CD4-positive, alpha-beta T cell treated with Interleukin-4 for 1 hour (primary cell): ENCODE results near the gene ALDH4A1.
A peak's percentile ranks its signal among the peaks of the same experiment; 100 is the strongest.

Source experiments
- DNase-seq, 2 donors: peaks; one replicate each; pipeline ENCODE4 v3.0.0-alpha.2; 2020 to 2022

The ALDH4A1 gene

DNA sequence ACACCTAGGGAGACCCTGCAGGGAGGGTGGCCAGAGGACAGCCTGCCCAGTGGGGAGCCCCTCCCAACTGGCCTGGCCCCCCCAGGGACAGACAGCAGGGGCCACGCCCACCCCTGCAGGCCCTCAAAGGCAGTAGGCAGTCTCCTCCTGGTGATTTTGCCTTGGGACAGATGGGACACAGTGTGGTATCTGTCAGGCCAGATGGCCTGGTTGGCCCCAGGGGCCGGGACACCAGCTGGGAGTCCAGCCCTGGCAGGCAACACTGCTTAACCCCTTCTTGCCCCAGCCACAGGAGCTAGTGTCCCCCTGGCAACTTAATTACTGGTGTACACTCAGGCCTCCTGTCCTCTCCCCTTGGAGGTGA is 36.3 kb upstream of the ALDH4A1 start:
- DNase-seq = no peak

- DNase-seq = no peak
Measured at GRCh38 chr1:18938008-18938706, 35.8 kb upstream of the ALDH4A1 start.

DNA sequence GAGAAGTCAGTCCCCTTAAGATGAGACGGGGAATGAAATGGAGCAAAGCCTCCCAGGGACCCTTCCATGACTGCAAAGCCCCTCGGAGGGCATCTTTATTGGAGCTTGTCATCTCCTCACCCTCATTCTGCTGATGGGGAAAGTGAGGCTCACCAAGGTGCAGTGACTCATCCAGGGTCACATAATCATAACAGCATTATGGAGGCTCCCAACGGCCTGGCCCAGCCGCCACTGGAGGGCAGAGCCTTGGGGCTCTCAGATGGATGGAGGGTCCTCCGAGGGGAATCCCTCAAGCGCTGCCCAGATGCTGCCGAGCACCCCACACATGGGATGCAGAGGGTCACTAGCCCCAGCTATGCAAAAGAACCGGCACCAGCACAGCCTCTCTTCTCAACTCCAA is 35.2 kb upstream of the ALDH4A1 start:
- DNase-seq = no peak

DNA sequence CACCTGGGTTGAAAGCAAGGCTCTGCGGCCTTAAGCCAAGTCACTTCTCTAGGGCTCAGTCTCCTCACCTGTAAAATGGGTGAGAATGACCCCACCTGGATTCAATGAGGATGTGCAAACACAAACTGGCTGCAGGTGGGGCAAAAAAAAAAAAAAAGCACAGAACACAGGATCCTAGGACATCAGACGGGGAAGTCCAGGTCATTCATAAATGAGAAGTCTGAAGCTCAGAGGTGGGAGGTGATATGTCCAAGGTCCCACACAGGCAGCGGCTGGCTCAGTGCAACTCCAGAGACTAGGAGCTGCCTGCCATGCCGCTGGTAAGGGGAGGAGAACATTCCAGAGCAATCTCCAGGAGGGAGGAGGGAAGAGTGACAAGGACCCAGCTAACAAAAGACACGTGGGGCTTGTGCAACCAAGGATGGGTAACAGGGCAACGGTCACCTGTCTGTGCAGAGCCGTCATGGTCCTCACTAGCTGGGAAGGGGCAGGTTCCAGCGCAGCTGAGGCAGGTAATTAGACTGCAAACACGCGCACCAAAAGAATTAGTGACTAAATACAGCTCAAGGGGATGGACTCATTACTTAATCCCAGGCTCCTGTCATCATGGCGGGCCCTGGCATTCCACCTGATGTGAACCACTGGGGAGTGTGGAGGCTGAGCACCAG is 34.6 kb upstream of the ALDH4A1 start:
- no peak for DNase-seq

GRCh38 chr1:18936471-18936813 is 34.1 kb upstream of the ALDH4A1 start:
- no peak for DNase-seq

DNA sequence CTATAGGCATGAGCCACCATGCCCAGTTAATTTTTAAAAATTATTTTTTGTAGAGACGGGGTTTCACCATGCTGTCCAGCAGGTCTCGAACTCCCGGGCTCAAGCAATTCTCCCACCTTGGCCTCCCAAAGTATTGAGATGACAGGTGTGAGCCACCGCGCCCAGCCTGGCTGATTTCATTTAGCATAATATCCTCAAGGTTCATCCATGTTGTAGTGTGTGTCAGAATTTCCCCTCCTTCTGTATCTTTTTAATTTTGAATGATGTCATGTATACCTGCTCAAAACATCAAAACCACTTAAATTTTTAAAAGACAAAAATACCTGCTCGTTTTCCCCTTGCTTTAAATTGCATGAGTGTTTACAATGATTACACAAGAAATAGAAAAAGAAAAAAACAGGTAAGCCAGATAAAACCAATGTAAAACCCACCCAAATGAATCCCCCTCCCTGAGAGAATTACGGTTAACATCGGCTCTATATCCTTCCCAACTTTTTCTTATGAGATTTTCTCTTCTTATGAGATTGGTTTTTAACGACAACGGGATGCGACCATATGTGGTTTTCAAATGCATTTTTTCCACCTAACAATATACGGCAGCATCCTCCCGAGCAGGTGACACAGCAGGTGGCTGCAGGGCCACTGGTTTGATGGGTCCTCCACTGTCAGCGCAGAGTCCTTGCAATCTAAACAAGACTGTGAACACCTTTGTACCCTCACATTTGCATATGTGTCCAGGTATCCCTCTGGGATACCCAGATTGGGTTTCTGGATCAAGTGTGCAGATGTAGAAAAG is 32.0 kb upstream of the ALDH4A1 start:
- DNase-seq = peak in 1 of 2 donors; percentile 56

DNA sequence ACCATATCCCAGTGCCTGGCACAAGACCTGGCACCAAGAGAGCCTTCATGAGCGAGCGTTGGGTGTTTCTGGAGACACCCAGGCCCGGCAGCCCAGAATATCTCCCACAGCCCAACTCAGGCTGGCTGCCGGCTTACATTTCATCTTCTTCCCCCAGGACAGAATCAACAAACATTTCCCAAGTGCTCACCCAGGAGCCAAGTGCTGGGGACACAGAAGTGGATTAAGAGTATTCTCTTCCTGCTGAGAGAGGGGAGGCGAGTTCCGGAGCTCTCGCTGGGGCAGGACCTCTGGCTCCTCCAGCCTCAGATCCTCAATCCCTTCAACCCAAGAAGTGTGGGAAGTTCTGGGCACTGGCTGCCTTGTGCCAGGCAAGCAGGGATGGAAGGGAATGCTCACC is 30.5 kb upstream of the ALDH4A1 start:
- DNase-seq = no peak

GRCh38 chr1:18932387-18932786 is 30.0 kb upstream of the ALDH4A1 start:
- DNase-seq = no peak

GRCh38 chr1:18931730-18932129 is 29.4 kb upstream of the ALDH4A1 start:
- DNase-seq = no peak

DNA sequence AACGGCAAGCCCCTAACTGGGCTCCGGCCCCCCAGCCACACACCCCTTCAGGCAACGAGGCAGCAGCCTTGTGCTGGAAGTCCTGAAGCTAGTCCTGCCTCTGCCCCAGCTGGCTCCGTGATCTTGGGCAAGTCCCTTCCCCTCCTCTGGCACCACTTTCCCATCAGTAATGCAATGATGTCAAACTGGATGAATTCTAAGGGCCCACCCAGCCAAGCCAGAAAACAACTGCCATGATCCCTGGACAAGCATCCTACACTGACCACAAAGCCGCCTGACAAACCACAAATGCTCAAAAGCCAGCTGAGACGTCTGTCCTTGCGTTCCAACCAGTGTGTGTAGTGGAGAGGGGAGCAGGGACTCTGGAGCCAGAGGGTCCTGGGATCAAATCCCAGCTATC is 27.3 kb upstream of the ALDH4A1 start:
- DNase-seq = no peak

- no peak for DNase-seq
Measured at GRCh38 chr1:18928985-18929384, 26.6 kb upstream of the ALDH4A1 start.

GRCh38 chr1:18928406-18928805 is 26.1 kb upstream of the ALDH4A1 start:
- no peak for DNase-seq

DNA sequence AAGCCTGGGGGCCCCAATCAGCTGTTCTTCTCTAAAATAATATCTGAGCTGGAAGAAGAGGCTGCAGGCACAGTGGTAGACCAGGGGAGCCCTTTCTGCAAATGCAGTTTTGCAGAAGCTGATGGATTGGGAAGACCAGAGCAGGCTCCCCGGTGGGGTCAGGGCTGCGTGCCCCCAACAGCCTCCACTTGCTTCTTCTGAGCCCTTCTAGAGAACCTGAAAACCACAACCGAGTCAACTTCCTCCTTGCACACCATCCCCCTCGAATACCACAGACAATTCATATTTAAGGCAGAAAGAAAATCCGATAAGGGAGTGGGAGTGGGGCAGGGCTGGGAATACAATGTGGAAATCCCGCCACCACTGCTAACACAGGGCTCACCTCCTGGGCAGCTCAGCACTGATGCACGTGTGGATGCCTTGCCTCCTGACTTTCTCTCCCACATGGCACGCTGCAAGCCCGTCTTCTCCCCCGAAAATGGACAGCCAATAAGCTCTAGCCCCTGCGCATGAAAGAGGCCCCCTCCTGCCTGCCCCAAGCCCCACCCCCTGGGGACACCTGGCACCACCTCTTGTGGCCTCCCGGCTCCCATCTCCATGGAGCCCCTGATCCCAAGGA is 25.4 kb upstream of the ALDH4A1 start:
- DNase-seq = peak; percentile 52 to 68

GRCh38 chr1:18927082-18927653 is 24.8 kb upstream of the ALDH4A1 start:
- DNase-seq = peak in 1 of 2 donors; percentile 46

GRCh38 chr1:18926315-18927081 is 24.1 kb upstream of the ALDH4A1 start:
- DNase-seq = peak; percentile 88 to 89

DNA sequence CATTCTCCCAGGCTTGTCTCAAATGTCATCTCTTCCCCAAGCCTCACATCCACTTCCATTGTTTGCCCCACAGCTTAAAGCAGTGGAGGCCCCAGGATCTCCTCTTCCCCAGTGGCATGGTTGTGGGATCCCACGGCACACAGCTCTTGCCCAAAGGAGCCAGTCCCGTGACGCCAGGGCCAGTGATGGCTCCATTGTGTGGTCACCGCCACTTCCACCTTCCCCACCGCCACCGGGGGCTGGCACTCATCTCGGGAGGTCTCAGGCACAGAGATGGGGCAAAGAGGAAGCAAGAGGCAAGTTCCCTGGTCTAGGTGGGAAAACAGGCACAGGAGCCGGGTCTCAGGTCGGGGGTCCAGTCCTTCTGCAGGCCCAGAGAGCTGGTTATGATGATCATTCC is 22.9 kb upstream of the ALDH4A1 start:
- no peak for DNase-seq

- DNase-seq = no peak
Measured at GRCh38 chr1:18924221-18924691, 21.9 kb upstream of the ALDH4A1 start.

DNA sequence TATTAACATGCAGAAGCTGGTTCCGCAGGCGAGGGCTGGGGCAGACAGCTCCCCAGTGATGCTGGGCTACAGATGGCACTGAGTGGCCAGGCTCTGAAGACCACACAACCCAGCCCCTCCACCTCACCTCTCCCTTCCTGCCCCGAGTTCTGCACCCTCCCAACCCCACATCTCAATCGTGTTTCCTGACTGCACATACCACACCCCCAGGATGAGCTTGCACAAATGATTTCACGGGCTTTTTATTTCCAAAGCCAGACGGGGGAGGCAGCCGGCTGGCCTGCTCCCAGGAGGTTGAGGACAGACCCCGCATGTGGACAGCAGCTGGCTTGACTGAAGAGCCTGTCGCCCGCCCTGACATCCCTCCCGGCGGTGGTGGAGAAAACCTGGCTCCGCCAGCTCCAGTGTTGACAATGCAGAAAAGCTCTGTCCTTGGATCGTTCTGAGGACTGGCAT is 21.4 kb upstream of the ALDH4A1 start:
- peak; percentile 21 to 33 for DNase-seq

DNA sequence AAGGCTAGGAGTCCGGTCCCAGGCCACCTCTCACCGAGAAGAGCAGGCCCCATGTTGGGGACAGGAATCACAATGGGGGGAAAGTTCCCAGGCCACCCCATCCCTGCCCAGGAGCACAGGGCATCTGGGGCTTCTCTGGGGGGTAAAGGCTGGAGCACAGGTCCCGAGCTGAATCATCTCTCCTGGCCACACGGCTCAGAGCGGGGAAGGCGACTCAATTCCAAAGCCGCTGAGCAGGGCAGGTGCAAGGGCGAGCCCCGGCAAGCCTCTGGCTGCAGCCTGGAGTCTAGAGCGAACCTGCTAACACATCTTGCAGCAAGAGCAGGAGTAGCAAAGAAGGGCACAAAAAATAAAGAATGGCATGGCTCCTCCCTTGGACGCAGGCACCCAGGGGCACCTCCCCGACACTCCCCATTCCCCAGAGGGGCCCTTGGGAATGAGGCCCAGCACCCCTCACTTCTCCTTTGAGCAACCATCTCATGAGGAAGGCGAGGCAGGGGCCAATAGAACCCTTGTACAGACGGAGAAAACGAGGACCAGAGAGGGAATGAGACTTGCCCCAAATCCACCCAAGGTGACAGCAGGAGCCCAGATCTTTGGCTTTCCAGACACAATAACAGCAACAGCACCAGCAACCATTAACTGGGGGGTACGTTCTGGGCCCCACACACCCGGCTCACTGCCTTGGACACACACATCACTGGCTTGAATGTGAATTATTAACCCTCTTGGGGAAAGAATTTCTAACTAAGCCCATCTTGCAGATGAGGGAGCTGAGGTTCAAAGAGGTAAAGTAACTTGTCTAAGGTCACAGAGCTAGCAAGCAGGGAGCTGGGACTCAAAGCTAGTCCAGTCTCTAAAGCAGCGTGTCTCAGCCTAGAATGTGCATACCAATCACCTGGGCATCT is 20.7 kb upstream of the ALDH4A1 start:
- no peak for DNase-seq

GRCh38 chr1:18922319-18922726 is 20.0 kb upstream of the ALDH4A1 start:
- DNase-seq = no peak
